HepG2 (cell line): Measurements from ENCODE around the gene KLHL5. TPM values are rescaled to one million over a fixed set of nuclear protein-coding genes. Genes with fewer than 3 reads are reported as not detected.

ENCODE experiments used
- AFF4 ChIP-seq: sonication (generic); formaldehyde crosslinking; IDR thresholded peaks from 2 replicates; pipeline ENCODE4 v1.4.0; 2020; ENCODE audit warnings: missing genetic modification reagents
- FOXC1 ChIP-seq: sonication (generic); formaldehyde crosslinking; IDR thresholded peaks from 2 replicates; pipeline ENCODE4 v1.8.0; 2022; ENCODE audit warnings: mild to moderate bottlenecking, missing genetic modification reagents, borderline replicate concordance
- NPAS2 ChIP-seq: sonication (generic); formaldehyde crosslinking; IDR thresholded peaks from 2 replicates; pipeline ENCODE4 v1.8.0; 2022; ENCODE audit warnings: mild to moderate bottlenecking, missing genetic modification reagents, borderline replicate concordance
- RFX5 ChIP-seq: IDR thresholded peaks from 2 replicates; pipeline ENCODE4 v1.6.1; 2011; ENCODE audit warnings: low read depth, low read length, improper control_type of control experiment
- TCF12 ChIP-seq, 2 experiments: fragments of 450-650 bp in 1 of 2; sonication (generic) in 1 of 2; formaldehyde crosslinking in 1 of 2; IDR thresholded peaks; 2 replicates each; pipeline versions ENCODE4 v1.6.1 to v1.8.0; 2017 to 2022; ENCODE audit warnings: antibody characterized with exemption in 1 of 2, mild to moderate bottlenecking in 1 of 2, missing genetic modification reagents in 1 of 2, moderate library complexity in 1 of 2
- ZBTB2 ChIP-seq: sonication (generic); formaldehyde crosslinking; IDR thresholded peaks from 2 replicates; pipeline ENCODE4 v1.8.0; 2022; ENCODE audit warnings: low read depth, missing genetic modification reagents
- ZHX2 ChIP-seq, 2 experiments: sonication (generic) in 1 of 2; formaldehyde crosslinking in 1 of 2; IDR thresholded peaks; 2 replicates each; pipeline versions ENCODE4 v1.6.1 to v1.9.0; 2014 to 2022; ENCODE audit warnings: antibody characterized with exemption in 1 of 2, borderline replicate concordance in 1 of 2, inconsistent platforms in 1 of 2, low read depth in 1 of 2, missing genetic modification reagents in 1 of 2
- ZNF142 ChIP-seq: sonication (generic); formaldehyde crosslinking; IDR thresholded peaks from 2 replicates; pipeline ENCODE4 v1.4.0; 2020; ENCODE audit warnings: missing genetic modification reagents
- ZNF552 ChIP-seq: sonication (generic); formaldehyde crosslinking; IDR thresholded peaks from 2 replicates; pipeline ENCODE4 v1.9.0; 2022; ENCODE audit warnings: missing genetic modification reagents, mild to moderate bottlenecking, borderline replicate concordance
- ZNF558 ChIP-seq: sonication (generic); formaldehyde crosslinking; IDR thresholded peaks from 2 replicates; pipeline ENCODE4 v1.9.0; 2022; ENCODE audit warnings: mild to moderate bottlenecking, missing genetic modification reagents, borderline replicate concordance
- polyA plus RNA-seq, 8 experiments: library from polyadenylated mRNA; depleted of rRNA in 3 of 8; stranded (reverse) in 7 of 8; unstranded in 1 of 8; fragments of >200 nt; fragmentation: Illumina TruSeq in 4 of 8; extraction: Trizol in 4 of 8; gene quantifications; 2 replicates each; pipeline versions ENCODE4 v1.2.1 to v1.2.3, GENCODE V29; 2011 to 2016; ENCODE audit warnings: low read depth in 4 of 8, missing spikeins in 1 of 8, mixed read lengths in 1 of 8; ENCODE audit not compliant: insufficient read depth in 1 of 8
- total RNA-seq, 5 experiments: library from RNA; depleted of rRNA; stranded (reverse); fragments of >200 nt; fragmentation: Illumina TruSeq; extraction: Trizol; gene quantifications; 2 replicates each; pipeline ENCODE4 v1.2.3, GENCODE V29; 2016; ENCODE audit warnings: low read depth in 1 of 5

The KLHL5 gene
- total and polyA plus RNA-seq, 2 of the 13 experiments (the other 11 are each of a cell fraction or from before 2014, with no cell fraction given): 36.2 to 38.7 TPM

GRCh38 chr4:39044364-39044955 is 17.6 kb upstream of the KLHL5 start (continued):
- TF ChIP-seq AFF4 (no peak), ZNF552 (CRISPR knock-in tag) (no peak), NPAS2 (CRISPR knock-in tag) (no peak), ZBTB2 (CRISPR knock-in tag) (peak; percentile 94), RFX5 (no peak), ZNF142 (CRISPR knock-in tag) (no peak), FOXC1 (no peak), ZNF558 (CRISPR knock-in tag) (no peak), ZHX2 (IDR thresholded peaks at IDR 0.05; ENCODE audit: low read depth) (no peak), ZHX2 (CRISPR knock-in tag; IDR thresholded peaks at IDR 0.05; ENCODE audit: borderline replicate concordance) (no peak), TCF12 (IDR thresholded peaks at IDR 0.05) (no peak), TCF12 (CRISPR knock-in tag; IDR thresholded peaks at IDR 0.05) (no peak)
